Body of pancreas (tissue), 4 donors: Measurements from ENCODE around the gene CMTM4. TPM values are rescaled to one million over a fixed set of nuclear protein-coding genes. Genes with fewer than 3 reads are reported as not detected.

Experiments
- ATAC-seq: fragments of 150-250 bp; one replicate; pipeline ENCODE4 v1.9.1; 2016
- DNase-seq, 4 donors: peaks; one replicate each; pipeline ENCODE4 v3.0.0-alpha.2; 2019
- H3K27ac ChIP-seq, 4 donors: fragments of 200-600 bp; sonication (generic); 1 replicate in 3 of 4; 2 replicates in 1 of 4; pipeline versions ENCODE4 v1.5.1 to v1.6.1; 2016 to 2019; ENCODE audit warnings: mild to moderate bottlenecking in 1 of 4, mixed read lengths in 1 of 4, moderate library complexity in 1 of 4
- H3K27me3 ChIP-seq, 2 donors: fragments of 200-600 bp; sonication (generic); one replicate each; pipeline ENCODE4 v1.6.0; 2016; ENCODE audit warnings: mild to moderate bottlenecking in 1 of 2
- H3K36me3 ChIP-seq, 2 donors: fragments of 200-600 bp; sonication (generic); replicated peaks in 1 of 2; 2 replicates each; pipeline ENCODE4 v1.5.1; 2016; ENCODE audit warnings: low read depth in 2 of 2; ENCODE audit not compliant: insufficient read depth in 1 of 2
- H3K4me1 ChIP-seq: fragments of 200-600 bp; sonication (generic); one replicate; pipeline ENCODE4 v1.6.0; 2016
- H3K4me3 ChIP-seq, 2 donors: fragments of 200-600 bp; sonication (generic); 1 replicate in 1 of 2; 2 replicates in 1 of 2; pipeline ENCODE4 v1.5.1; 2016 to 2019
- H3K9me3 ChIP-seq, 3 donors: fragments of 200-600 bp; sonication (generic); 1 replicate in 2 of 3; 2 replicates in 1 of 3; pipeline ENCODE4 v1.5.1; 2016
- CTCF ChIP-seq, 7 experiments: fragments of 450-650 bp in 4 of 7; fragments of 200-600 bp in 3 of 7; sonication (generic) in 3 of 7; IDR thresholded peaks; one replicate each; pipeline ENCODE4 v1.5.1; 2016 to 2019; ENCODE audit warnings: antibody characterized with exemption in 7 of 7
- POLR2A ChIP-seq, 3 donors: fragments of 450-650 bp; IDR thresholded peaks; one replicate each; pipeline ENCODE4 v1.6.1; 2016; ENCODE audit warnings: antibody characterized with exemption in 3 of 3, mild to moderate bottlenecking in 2 of 3
- WGBS, 2 donors: methylation state at CpG; one replicate each; pipeline ENCODE4 v1.1.5; 2017; 5-methylcytosine and 5-hydroxymethylcytosine counted together
- intact Hi-C: fragments of 100-400 bp; cut with DNase I; formaldehyde crosslinking; loops from one replicate; pipeline ENCODE4 v1.15.1; 2023
- total RNA-seq, 2 donors: library from RNA; depleted of rRNA; stranded (reverse); fragments of >200 nt; gene quantifications; one replicate each; pipeline ENCODE4 v1.1.0, GENCODE V29; 2016

Gene CMTM4
- total RNA-seq, 2 donors from 2014 or later = 35.9 to 36.6 TPM

- intact Hi-C loops = no loop called here
- Histone ChIP-seq H3K36me3 (peaks cover 7 to 20% of the 10 kb centered on the region in 2 donors), H3K4me1 (peaks cover 34% of the 10 kb centered on the region)
Measured at GRCh38 chr16:66740533-66740932, 44.0 kb upstream of the CMTM4 start.

GRCh38 chr16:66740010-66740409 lies 43.5 kb upstream of the CMTM4 start:
- H3K36me3 ChIP-seq = peaks cover 9 to 24% of the 10 kb centered on the region in 2 donors
- H3K4me3 ChIP-seq = no peak overlapping the region
- DNase-seq (peak in 3 of 4 donors; percentile 34 to 47 (median 47)), ATAC-seq (peak; percentile 24)
- WGBS, 2 donors = 46 to 49% methylated on average over 2 of the region's 2 CpGs
- H3K27ac ChIP-seq = peak overlapping the region in 3 of 4 donors; percentile 81 to 89 (median 84)
- peaks cover 34% of the 10 kb centered on the region for H3K4me1 ChIP-seq
- no peaks in the 10 kb centered on the region for H3K27me3 ChIP-seq
- H3K9me3 ChIP-seq = no peaks in the 10 kb centered on the region
- intact Hi-C loops = no loop called here
- TF ChIP-seq CTCF (IDR thresholded peaks at IDR 0.05) (peak; percentile 17 to 61 (median 41)), POLR2A (IDR thresholded peaks at IDR 0.05) (no peak)

More at GRCh38 chr16:66740533-66740932, 44.0 kb upstream of the CMTM4 start:
- DNase-seq (no peak), ATAC-seq (no peak)
- Histone ChIP-seq H3K27ac (peak overlapping the region; percentile 69 to 89 (median 82)), H3K27me3 (no peaks in the 10 kb centered on the region), H3K4me3 (no peak overlapping the region), H3K9me3 (no peaks in the 10 kb centered on the region)
- 43 to 44% methylated on average over 2 of the region's 2 CpGs for WGBS, 2 donors
- TF ChIP-seq POLR2A (IDR thresholded peaks at IDR 0.05) (peak in 1 of 3 donors; percentile 4), CTCF (IDR thresholded peaks at IDR 0.05) (no peak)

- intact Hi-C loops = no loop called here
- Histone ChIP-seq H3K27ac (no peak overlapping the region), H3K9me3 (no peaks in the 10 kb centered on the region), H3K4me1 (peaks cover 16% of the 10 kb centered on the region), H3K4me3 (no peak overlapping the region), H3K27me3 (no peaks in the 10 kb centered on the region), H3K36me3 (peaks cover 18 to 45% of the 10 kb centered on the region in 2 donors)
- ATAC-seq (no peak), DNase-seq (no peak)
- WGBS, 2 donors = 85 to 95% methylated on average over 4 of the region's 4 CpGs
- TF ChIP-seq CTCF (IDR thresholded peaks at IDR 0.05) (no peak), POLR2A (IDR thresholded peaks at IDR 0.05) (no peak)
Measured at GRCh38 chr16:66735891-66736290, 39.3 kb upstream of the CMTM4 start.

GRCh38 chr16:66731101-66731500 lies 34.6 kb upstream of the CMTM4 start:
- ATAC-seq (no peak), DNase-seq (no peak)
- WGBS, 2 donors = 91 to 92% methylated on average over 6 to 7 of the region's 7 CpGs
- Histone ChIP-seq H3K4me3 (no peak overlapping the region), H3K4me1 (no peaks in the 10 kb centered on the region), H3K27me3 (no peaks in the 10 kb centered on the region), H3K9me3 (no peaks in the 10 kb centered on the region), H3K36me3 (peaks cover 18 to 39% of the 10 kb centered on the region in 2 donors), H3K27ac (no peak overlapping the region)
- intact Hi-C loops = no loop called here
- no peak for TF ChIP-seq CTCF (IDR thresholded peaks at IDR 0.05)
- no peak for TF ChIP-seq POLR2A (IDR thresholded peaks at IDR 0.05)

- no peaks in the 10 kb centered on the region for H3K4me1 ChIP-seq
- H3K27ac ChIP-seq = no peak overlapping the region
- H3K9me3 ChIP-seq = no peaks in the 10 kb centered on the region
- DNase-seq = peak in 3 of 4 donors; percentile 24 to 29 (median 29)
- no peaks in the 10 kb centered on the region for H3K27me3 ChIP-seq
- H3K4me3 ChIP-seq = no peak overlapping the region
- intact Hi-C loops = no loop called here
- peaks cover 9 to 35% of the 10 kb centered on the region in 2 donors for H3K36me3 ChIP-seq
- no peak for ATAC-seq
- TF ChIP-seq POLR2A (IDR thresholded peaks at IDR 0.05) (no peak), CTCF (IDR thresholded peaks at IDR 0.05) (no peak)
- 44% methylated on average over 4 of the region's 4 CpGs for WGBS, 2 donors
Measured at GRCh38 chr16:66728804-66729203, 32.3 kb upstream of the CMTM4 start.
